A204.1 (cell line): ENCODE results near the gene STAG1.
"Not testable (repeated sequence)": the region's sequence is repeated elsewhere in the genome, so short reads cannot be mapped to it uniquely, and the experiment has no call there.

ENCODE experiments used
- FAIRE-seq: peaks from 2 replicates; lab custom pipeline; 2012; peaks lifted over from hg19 to GRCh38; lab: Jason Lieb, UNC

STAG1 gene

DNA sequence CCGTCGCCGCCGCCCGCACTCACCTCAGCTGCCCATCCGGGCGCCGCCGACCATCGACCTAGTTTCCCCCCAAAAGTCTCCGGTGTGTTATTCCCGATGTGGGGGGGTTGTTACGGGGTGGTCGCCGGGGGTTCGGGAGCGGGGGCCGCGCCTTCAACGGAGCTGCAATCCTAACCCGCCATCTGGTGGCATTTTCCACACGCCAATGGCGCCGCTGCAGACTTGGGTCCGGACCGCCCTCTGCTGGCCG is at the start of gene STAG1:
Gene STAG1 (minus strand): TSS at position 207 of the 250 bp plus-strand sequence. CDS start 121,480 bp downstream, outside the sequence.
- FAIRE-seq: no peak

DNA sequence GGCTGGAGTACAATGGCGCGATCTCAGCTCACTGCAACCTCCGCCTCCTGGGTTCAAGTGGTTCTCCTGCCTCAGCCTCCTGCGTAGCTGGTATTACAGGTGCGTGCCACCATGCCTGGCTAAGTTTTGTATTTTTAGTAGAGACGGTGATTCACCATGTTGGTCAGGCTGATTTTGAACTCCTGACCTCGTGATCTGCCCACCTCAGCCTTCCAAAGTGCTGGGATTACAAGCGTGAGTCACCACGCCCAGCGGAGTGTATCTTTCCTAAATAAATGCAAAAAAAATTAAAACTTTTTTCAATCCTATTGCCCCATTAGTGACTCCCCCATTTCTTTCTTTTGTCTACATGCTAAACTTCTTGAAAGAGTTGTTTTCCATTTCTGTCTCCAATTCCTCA is 49.0 kb upstream of the STAG1 start:
- FAIRE-seq: not testable (repeated sequence)

DNA sequence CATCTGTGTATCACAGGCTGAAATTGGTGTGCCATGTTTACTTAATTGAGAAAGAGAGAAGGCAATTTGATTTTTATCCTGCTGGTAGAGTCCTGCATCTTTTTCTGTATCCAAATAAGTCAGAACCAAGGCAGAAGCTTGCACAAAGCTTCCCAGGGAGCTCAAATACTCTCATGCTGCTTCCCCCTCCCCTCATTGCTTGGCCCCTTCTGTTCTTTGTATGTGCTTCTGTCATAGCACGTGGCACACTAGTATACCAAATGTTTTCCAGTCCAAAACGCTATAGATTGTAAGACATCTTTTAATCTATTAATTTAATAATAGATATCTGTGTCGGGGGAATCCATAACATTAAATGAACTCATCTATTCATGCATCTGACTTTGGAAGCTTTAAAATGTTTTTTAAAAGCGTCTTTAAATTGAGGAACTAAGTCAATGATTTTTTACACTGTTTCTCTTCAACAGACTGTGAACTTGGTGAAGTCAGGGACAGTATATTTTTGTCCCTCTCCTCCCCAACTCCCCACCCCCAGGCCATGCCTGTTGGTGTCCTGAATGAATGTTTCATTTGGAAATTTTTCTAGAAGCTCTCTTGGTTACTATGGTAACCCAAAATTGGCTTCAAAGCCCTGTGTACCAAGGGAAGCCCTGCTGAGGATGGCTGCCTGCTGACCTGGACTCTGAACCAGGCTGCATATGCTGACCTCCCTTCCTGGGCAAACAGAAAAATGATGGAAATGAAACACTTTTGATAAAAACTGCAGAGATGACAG is 40.6 kb upstream of the STAG1 start:
- no peak for FAIRE-seq

DNA sequence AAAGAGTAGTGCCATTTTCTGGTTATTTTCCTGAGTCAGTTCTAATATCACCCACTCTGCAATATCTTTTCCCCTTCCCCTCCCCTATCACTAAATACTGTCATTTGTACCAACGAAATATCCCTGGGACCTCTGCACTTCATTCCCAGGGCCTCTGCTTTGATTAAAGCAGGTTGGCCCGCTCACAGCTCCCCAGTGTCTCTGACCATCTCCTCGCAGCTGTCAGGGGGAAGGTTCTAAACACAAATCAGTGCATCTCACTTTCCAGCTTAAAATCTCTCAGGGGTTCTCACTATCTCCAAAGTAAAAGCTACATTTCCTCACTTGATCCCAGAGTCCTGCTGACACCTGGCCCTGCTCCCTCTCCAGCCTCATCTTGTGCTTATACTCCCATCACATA is 38.6 kb upstream of the STAG1 start:
- no peak for FAIRE-seq

DNA sequence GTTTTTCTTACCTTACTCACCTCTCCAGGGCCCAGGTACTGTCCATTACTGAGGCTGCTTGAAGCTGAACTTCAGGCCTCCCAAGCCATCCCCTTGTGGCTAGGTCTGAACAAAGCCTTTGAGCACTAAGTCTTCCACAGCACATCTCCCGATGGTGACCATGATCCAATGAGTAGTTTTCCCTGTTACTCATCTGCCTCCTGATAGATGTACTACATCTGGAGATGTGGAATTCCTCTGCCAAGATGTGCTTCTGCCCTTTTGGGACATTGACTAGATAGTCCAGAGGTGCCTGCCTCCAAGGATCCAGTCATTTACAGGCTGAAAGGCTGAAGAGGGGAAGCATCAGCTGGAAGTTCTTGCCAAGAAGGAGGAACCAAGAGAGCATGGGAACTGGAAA is 37.8 kb upstream of the STAG1 start:
- no peak for FAIRE-seq

DNA sequence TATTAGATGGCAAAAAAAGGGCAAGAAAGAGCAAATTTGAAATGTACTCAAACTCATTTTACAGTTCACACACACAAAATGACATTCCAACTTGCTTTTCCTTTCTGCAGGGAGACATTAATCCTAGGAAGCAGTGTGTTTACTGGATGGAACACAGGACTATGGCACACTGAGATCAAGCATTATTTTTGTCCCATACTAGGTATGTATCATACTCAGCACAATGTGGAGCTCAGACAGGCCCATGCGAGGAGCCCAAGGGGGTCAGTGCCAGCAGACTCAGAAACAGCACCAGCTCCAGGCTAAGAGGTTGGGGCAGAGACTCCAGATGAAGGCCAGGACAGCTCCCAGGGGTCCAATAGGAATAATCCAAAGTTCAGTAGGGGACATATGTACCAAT is 36.0 kb upstream of the STAG1 start:
- FAIRE-seq: no peak

DNA sequence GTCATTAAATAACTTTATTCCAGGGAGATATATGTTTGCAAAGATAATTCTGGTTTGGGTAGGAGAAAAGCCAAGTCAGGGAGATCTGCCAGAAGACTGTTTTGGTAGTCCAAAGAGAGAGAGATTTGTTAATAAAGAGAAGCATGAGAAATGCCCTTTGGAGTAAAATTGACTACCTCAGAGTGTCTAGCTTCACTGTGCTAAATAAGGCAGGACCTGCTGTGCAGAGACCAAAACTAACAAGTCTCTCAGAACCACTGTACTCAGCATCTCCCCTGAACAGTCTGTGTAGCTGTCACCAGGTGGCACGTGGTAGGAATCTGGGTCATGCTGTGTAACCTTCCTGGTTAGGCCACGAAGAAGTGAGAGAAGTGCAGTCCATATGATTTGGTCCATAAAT is 35.2 kb upstream of the STAG1 start:
- FAIRE-seq: peak; percentile 48

DNA sequence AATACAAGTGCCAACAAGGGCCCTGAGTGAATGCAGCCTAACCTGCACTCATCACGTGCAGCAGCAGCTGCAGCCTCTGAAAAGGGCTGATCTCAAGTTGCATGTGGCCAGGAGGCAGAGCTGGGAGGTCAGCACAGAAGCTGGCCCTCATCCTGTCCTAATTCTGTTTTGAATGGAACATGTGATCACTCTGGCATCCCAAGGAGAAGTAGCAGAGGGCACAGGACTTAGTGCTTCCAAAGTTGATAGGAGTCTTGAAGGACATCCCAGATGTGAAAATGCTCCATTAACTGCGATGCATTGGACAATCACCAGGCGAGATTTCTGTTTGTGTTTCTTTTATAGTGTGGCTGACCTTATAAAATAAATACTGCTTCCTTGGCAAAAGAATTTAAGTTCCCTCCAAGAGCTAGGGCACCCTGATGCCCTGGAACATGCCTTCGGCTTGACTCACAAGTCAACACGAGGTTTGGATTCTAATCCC is 31.6 kb upstream of the STAG1 start:
- no peak for FAIRE-seq

DNA sequence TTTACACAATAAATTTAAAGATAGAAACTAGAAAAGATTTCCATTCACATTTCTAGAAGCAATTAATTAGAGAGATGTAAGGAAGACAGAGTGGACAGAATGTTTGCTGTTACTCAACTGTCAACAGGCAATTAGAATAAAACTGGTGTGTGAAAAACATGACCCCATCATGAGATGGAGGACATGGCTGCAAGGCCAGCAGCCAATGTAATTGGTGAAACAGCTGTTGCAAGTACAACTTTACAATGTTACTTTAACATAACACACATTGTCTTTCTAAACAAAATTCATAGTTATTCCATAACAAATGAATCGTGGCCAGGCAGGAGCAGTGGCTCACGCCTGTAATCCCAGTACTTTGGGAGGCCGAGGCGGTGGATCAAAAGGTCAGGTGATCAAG is 28.6 kb upstream of the STAG1 start:
- no peak for FAIRE-seq

DNA sequence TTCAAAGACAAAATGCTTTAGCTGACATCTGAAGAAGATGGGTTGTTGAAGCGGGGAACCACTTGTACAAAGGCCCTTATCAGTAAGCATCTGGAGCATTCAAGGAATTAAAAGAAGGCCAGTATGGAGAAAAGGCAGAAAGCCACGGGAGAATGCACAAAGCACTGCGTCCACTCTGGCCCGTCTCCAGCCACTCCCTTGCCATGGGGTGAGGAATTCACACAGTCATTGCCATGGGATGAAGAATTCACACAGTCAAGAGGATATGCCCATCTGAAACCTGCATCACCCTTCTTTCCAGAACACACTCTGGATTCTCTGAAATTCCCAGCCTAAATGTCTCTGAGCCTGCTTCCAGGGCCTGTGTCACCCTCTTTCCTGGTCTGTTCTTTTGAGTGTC is 26.7 kb upstream of the STAG1 start:
- FAIRE-seq: no peak

DNA sequence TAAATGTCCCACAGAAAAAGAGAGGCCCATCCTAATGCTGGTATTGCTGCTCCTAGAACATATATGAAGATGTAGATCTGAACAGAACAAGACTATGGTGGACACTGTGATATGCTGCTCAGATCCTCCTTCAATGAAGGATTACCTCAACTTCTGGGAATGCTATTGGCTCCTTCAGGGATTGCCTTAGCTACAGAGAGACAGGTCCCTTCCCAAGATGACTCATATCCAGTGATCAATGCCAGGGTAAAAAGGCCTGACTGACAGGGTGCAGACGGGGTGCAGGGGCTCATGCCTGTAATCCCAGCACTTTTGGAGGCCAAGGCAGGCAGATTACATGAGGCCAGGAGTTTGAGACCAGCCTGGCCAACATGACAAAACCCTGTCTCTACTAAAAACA is 20.5 kb upstream of the STAG1 start:
- FAIRE-seq: no peak

DNA sequence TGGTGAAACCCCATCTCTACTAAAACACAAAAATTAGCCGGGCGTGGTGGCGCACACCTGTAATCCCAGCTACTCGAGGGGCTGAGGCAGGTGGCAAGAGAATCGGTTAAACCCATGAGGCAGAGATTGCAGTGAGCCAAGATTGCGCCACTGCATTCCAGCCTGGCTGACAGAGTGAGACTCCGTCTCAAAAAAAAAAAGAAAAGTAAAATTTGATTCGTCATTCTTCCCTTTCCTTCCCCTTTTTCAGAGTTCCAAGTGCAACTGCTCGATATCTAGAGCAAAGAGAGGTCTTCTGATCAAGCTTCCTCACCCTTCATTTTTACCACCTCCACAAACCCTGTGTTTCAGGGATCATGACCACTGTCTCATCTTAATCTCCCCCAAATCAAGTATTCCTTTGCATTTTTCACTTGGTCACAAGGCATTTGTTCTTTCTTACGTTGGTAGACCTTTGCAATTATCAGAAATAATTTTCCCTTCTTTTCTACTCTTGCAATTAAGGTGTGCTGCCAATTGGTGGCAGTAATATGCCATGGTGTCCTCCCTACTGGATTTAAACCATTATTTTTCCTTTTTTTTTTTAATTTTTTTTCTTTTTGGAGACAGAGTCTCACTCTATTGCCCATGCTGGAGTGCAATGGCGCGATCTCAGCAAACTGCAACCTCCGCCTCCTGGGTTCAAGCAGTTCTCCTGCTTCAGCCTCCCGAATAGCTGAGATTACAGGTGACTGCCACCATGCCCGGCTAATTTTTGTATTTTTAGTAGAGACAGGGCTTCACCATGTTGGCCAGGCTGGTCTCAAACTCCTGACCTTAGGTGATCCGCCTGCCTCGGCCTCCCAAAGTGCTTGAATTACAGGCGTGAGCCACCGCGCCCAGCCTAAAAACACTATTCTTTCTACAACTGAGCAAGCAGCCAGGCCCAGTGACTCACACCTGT is 6.3 kb upstream of the STAG1 start:
- FAIRE-seq: not testable (repeated sequence)

DNA sequence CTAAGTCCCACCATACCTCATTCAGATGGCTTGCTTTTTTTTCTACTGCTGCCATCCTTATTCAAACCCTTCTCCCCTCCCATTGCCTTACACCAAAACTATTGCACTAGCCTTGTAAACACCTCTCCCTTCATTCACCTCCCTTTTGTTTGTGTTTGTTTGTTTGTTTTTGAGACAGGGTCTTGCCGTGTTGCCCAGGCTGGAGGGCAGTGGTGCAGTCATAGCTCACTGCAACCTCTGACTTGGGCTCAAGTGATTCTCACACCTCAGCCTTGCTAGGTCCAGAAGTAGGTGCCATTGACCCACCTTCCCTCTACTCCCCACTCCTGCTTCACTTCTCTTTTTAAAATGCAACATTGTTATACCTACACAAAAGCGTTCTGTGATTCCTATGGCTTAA is 3.0 kb upstream of the STAG1 start:
- no peak for FAIRE-seq

DNA sequence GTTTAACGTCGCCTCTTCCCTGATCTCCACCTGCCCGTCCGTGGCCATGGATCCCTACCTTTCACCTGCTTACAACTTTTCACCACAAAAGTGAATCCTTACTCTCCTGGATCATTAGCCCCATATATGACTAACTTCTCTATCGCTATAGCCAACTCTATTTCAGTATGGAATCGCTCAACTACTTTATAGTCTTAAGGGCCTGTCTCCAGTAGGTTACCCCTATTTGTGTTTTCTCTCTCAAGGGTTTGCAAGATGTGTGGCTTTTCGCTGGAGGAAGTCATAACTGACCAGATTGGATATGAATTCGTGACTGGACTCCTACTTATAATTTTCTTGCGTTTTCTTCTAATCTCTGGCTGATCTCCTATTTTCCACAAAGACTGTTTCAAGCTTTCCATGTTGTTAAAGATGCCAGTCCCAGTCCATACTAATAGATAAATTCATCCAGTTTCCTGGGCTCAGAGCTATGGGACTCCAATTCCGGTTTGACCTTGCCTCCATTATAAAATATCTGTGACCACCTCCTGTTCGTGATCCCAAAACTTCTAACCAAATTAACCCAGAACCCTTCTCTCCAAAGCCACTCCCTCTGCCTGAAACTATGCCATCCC is 1.3 kb upstream of the STAG1 start:
- no peak for FAIRE-seq

DNA sequence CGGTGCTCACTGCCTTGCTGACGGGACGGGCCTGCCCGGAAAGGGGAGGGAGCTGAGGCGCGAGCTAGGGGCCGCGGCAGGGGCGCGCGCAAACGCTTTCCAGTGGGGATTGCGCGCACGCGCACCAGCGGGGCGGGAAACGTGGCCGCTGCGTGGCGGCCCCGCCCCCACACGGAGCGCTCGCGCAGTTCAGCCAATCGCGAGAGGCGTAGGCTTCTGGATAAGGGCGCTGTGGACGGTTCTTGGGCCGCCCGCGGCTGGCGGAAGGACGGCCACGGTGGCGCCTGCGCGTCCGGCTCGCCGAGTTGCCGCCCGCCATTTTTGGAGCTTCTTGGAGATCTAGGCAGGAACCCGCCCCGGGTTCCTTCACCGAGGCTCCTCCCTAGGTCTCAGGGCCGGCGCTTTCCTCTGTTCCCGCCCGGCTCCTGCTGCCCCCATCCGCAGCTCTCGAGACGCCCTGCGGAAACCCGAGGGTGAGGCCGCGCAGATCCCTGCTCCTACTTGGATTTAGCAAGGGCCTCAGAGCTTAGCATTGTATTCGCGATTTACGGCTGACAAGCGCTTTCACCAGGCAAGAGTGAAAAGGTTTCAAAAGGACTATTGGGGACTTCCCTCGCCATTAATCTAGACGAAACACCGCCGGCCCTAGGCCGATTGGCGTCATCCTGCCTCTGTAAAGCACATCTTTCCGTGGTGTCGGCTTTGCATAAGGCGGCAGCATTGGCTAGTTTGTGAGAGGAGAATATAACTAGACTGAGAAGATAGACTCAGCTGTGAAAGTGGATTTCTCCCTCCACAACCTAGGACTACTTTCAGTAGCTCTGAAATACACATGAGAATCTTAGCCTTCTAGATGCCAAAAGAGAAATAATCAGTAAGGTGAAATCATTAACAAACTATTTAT is 496 bp upstream of the STAG1 start:
- FAIRE-seq: peak; percentile 25

DNA sequence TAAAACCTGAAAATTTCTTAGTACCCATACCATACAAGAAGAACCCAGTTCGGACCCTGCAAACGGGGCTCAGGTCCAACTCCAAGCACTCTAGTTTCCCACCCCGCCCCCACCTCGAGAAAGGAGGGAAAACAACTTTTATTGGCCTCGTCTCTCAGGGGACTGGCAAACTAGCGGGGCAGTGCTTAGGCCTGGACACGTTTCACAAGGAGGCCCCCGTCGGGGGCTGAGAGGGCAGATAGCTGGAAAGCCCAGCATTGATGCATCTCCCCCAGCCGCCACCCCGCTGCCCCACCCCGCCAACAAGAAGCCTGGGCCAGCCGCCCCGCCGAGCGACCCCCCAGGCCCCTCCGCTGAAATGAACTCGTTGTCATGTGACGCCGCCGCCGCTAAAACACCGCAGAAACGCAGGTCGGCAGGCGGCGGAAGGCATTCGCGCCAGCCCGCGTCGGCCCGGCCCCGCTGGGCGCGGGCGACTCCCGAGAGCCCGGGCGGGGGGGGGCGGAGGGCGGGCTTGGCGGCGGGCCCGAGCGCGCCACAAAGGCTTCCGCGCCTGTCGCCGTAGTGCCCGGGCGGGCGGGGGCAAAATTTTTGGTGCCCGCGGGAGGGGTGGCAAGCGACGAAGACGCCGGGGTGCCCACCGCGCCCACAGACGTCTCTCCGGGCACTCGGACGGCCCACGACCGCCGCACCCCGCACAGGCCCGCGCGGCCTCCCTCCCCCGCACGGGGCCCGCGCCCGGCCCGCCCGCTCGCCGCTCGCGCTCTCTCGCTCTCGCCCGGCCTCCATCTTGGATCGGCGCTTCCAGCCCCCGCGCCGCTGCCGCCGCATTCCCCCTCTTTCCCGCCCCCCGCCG is 634 bp downstream of the STAG1 start:
- FAIRE-seq: no peak

DNA sequence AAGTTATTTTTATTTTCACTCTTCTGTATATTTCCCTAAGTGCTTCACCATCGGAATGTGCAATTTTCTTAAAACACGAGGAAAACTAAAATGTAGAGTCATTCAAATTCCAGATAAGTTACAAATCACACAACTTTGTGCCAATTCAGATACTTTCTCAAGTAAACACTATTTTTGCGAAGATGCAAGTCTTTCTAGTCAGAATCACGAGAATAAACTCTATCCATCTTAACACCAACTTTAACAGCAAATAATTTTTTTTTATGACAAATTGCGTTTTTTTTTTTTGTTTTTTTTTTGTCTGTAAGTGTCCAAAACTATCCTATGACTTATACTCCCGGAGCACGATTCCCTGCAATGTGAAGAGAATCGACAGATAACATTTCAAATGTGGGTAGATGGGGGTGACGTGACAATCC is 1.3 kb downstream of the STAG1 start:
- peak; percentile 43 for FAIRE-seq

DNA sequence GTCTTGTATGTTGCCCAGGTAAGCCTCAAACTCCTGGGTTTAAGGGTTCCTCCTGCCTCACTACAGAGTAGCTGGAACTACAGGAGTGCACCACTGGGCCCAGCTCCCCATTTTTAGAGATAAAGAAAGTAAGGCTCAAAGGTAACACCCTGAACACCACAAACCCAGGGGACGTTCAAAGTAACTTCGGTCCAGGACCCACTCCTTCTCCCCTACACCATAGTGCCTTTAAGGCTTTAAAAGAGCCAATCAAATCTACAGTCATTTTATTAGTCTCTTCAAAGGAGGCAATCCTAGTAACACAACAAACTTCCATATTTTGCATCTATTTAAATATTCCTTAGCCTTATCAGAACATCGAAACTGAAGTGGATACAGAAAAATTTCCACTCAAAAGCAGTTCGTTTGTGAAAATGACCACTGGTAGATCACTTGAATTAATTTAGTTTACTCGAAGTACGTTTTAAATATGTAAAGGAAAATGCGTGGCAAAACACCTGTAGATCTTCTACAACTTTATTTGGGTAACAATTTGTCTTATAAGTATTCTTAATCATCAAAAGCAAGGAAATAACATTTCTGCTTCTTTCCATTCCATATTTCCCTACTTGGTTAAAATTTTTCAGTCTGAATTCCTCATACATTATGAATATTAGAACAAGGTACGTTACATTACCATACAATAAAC is 1.8 kb downstream of the STAG1 start:
- FAIRE-seq: no peak

DNA sequence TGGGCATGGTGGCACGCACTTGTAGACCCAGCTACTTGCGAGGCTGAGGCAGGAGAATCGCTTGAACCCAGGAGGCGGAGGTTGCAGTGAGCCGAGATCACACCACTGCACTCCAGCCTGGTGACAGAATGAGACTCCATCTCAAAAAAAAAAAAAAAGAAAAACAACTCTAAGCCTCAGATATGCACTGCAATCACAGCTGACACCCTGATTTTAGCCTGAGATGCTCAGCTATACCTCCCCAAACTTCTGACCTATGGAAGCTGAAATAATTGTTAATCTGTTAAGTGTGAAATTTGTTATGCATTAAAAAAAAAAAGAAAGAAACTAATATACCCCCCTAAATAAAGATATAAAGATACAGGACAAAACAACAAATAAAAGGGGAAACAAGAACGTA is 2.6 kb downstream of the STAG1 start:
- not testable (repeated sequence) for FAIRE-seq

DNA sequence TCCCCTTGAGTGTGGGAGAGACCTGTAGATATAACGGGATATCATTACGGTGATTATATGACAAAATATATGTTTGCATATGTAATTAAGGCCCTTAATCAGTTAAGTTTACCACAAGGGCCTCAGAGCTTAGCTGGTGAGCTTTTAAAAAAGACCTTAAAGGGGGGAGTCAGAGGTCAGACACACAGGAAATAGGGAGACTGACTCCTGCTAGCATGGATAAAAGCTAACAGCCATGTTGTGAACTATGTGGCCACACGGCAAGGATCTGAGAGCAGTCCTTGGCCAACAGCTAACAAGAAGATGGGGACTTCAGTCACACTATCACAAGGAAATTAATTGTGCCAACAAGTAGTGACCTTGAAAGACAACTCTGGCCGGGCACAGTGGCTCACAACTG is 3.1 kb downstream of the STAG1 start:
- FAIRE-seq: no peak
